Upper lobe of right lung (tissue), 1 donor: Measurements from ENCODE around the gene NAA25. TPM values are rescaled to one million over a fixed set of nuclear protein-coding genes. Genes with fewer than 3 reads are reported as not detected.
A peak's percentile ranks its signal among the peaks of the same experiment; 100 is the strongest.

Source experiments
- ATAC-seq: fragments of 200-7000 bp; cut with Tn5 transposase; one replicate; pipeline ENCODE4 v1.9.1; 2020; ENCODE audit warnings: mild to moderate bottlenecking, moderate library complexity
- DNase-seq: peaks from one replicate; pipeline ENCODE4 v3.0.0-alpha.2; 2020
- H3K27ac ChIP-seq: fragments of 200-600 bp; one replicate; pipeline ENCODE4 v1.8.0; 2022
- H3K27me3 ChIP-seq: fragments of 200-600 bp; one replicate; pipeline ENCODE4 v1.8.0; 2022; ENCODE audit warnings: mild to moderate bottlenecking
- H3K36me3 ChIP-seq: fragments of 200-600 bp; one replicate; pipeline ENCODE4 v1.8.0; 2022
- H3K4me1 ChIP-seq: fragments of 200-600 bp; one replicate; pipeline ENCODE4 v1.8.0; 2022
- H3K4me3 ChIP-seq: fragments of 200-600 bp; one replicate; pipeline ENCODE4 v1.8.0; 2022; ENCODE audit warnings: mild to moderate bottlenecking
- H3K9me3 ChIP-seq: fragments of 200-600 bp; one replicate; pipeline ENCODE4 v1.8.0; 2022
- intact Hi-C: fragments of 100-400 bp; cut with DNase I; formaldehyde crosslinking; loops from one replicate; pipeline ENCODE4 v1.11.0; 2022
- total RNA-seq: library from RNA; stranded (reverse); fragmentation: NEBNext Ultra II Directional; extraction: Animal tissue kit (Norgen Biotek cat#: 25700); gene quantifications from one replicate; pipeline ENCODE4 v1.2.1, GENCODE V29; 2021
- TF ChIP-seq, protein P1 (sequence below): fragments of 200-600 bp; IDR thresholded peaks from one replicate; pipeline ENCODE4 v1.8.0; 2022; ENCODE audit warnings: antibody characterized with exemption
- donor health status: DM: no; HTN: yes; CAD: no; lungs with severe emphysema.

Gene NAA25
- total RNA-seq, 1 donor from 2014 or later: 18.8 TPM

DNA sequence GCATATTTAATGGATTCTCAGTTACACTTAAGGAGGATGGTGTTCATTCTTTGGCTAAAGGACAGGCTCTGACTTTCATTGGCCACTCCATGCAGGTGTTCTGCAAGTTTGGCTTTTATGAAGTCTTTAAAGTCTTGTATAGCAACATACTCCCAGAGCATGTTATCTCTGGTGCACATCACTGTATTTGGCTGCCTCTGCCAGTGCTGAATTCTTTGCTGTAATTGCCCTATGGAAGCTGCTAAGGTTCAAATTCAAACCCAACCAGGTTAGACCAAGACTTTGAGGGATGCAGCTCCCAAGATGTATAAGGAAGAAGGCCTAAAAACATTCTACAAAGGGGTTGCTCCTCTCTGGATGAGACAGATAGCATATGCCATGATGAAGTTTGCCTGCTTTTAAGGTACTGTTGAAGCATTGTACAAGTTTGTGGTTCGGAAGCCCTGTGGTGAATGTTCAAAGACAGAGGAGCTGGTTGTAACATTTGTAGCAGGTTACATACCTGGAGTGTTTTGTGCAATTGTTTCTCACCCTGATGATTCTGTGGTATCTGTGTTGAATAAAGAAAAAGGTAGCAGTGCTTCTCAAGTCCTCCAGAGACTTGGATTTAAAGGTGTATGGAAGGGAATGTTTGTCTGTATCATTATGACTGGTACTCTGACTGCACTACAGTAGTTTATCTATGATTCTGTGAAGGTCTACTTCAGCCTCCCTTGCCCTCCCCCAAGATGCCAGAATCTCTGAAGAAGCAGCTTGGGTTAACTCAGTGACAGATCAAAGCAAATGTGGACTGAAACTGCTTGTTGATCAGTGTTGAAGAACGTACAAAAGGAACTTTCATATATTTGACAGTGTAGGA is 115.1 kb downstream of the NAA25 start:
- H3K4me1 ChIP-seq: no peaks in the 10 kb centered on the region
- H3K9me3 ChIP-seq: no peaks in the 10 kb centered on the region
- ATAC-seq (no peak), DNase-seq (no peak)
- H3K4me3 ChIP-seq: peak overlapping the region; percentile 23
- intact Hi-C loops: no loop called here
- no peak overlapping the region for H3K27ac ChIP-seq
- H3K27me3 ChIP-seq: no peaks in the 10 kb centered on the region
- no peaks in the 10 kb centered on the region for H3K36me3 ChIP-seq
- TF ChIP-seq, protein P1, sequence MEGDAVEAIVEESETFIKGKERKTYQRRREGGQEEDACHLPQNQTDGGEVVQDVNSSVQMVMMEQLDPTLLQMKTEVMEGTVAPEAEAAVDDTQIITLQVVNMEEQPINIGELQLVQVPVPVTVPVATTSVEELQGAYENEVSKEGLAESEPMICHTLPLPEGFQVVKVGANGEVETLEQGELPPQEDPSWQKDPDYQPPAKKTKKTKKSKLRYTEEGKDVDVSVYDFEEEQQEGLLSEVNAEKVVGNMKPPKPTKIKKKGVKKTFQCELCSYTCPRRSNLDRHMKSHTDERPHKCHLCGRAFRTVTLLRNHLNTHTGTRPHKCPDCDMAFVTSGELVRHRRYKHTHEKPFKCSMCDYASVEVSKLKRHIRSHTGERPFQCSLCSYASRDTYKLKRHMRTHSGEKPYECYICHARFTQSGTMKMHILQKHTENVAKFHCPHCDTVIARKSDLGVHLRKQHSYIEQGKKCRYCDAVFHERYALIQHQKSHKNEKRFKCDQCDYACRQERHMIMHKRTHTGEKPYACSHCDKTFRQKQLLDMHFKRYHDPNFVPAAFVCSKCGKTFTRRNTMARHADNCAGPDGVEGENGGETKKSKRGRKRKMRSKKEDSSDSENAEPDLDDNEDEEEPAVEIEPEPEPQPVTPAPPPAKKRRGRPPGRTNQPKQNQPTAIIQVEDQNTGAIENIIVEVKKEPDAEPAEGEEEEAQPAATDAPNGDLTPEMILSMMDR: no peak

DNA sequence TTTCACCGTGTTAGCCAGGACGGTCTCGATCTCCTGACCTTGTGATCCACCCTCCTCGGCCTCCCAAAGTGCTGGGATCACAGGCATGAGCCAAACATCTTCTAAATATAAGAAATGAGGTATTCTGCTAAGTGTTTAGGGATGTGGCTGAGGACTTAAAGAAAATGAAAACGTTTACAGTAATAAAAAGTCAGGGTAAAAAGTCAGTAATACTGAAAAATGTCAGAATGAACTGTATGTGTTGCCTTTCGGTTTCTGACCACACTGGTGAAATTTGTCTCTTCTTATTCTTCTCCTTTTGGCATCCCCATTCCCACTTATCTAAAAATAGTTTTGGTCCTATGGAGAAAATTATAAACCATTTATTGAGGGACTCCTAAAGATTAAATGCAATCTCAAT is 116.1 kb downstream of the NAA25 start:
- no peak for ATAC-seq
- no peak for DNase-seq
- Histone ChIP-seq H3K4me1 (no peaks in the 10 kb centered on the region), H3K4me3 (no peak overlapping the region), H3K27ac (no peak overlapping the region), H3K36me3 (no peaks in the 10 kb centered on the region), H3K27me3 (no peaks in the 10 kb centered on the region), H3K9me3 (no peaks in the 10 kb centered on the region)
- TF ChIP-seq, protein P1: no peak
- intact Hi-C loops: no loop called here

DNA sequence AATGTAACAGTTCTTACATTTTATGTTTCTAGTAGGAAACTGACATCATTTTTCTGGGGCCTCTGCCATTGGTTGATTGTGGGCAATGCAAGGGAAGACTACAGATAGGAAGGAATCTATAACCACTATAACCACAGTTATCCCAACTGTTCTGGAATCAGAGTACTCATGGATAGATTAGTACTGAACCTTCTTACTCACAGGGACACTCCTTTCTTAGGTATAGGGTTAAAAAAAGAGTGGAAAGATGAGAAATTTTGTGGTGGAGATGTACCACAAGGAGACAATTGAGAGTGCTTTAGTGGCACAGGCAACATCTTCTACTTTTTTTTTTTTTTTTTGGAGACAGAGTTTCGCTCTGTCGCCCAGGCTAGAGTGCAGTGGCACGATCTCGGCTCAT is 116.6 kb downstream of the NAA25 start:
- H3K27me3 ChIP-seq: no peaks in the 10 kb centered on the region
- intact Hi-C loops: no loop called here
- TF ChIP-seq, protein P1: no peak
- H3K27ac ChIP-seq: no peak overlapping the region
- no peaks in the 10 kb centered on the region for H3K4me1 ChIP-seq
- no peaks in the 10 kb centered on the region for H3K36me3 ChIP-seq
- no peaks in the 10 kb centered on the region for H3K9me3 ChIP-seq
- DNase-seq (no peak), ATAC-seq (no peak)
- no peak overlapping the region for H3K4me3 ChIP-seq

DNA sequence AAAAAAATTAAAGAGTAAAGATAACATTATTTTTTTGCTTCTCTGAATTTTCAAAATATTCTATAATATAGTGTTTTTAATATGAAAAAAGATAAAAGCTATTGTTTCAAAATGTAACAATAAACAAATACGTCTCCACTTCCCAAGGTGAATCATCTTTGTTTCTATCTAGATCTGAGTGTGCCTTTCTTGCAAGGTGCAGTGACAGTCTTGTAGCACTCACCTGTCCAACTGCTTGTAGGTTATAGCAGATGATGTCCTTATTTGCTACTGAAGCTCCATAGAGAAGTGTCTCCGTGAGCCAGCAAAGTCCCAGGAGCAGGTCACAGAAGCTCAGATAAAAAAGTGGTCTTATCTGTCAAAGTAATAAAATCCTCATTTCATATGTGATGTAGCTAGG is 117.0 kb downstream of the NAA25 start:
- intact Hi-C loops: no loop called here
- H3K4me1 ChIP-seq: no peaks in the 10 kb centered on the region
- H3K36me3 ChIP-seq: no peaks in the 10 kb centered on the region
- no peaks in the 10 kb centered on the region for H3K27me3 ChIP-seq
- DNase-seq: no peak
- TF ChIP-seq, protein P1: no peak
- no peaks in the 10 kb centered on the region for H3K9me3 ChIP-seq
- H3K27ac ChIP-seq: no peak overlapping the region
- no peak overlapping the region for H3K4me3 ChIP-seq
- ATAC-seq: no peak

DNA sequence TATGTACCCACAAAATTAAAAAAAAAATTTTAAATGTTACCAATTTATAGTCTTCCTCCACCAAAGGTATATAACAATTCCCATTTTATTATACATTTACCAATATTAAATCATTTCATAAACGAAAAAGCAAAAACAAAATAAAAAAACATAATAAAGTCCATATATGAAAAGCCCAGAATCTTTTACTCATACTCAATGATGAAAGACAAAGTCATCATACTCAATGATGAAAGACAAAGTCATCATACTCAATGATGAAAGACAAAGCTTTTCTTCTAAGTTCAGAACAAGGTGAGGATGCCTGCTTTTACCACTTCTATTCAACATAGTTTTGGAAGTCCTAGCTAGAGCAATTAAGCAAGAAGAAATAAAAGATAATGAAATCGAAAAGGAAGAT is 123.8 kb downstream of the NAA25 start:
- no peak overlapping the region for H3K4me3 ChIP-seq
- H3K27me3 ChIP-seq: no peaks in the 10 kb centered on the region
- no peaks in the 10 kb centered on the region for H3K9me3 ChIP-seq
- TF ChIP-seq, protein P1: no peak
- intact Hi-C loops: no loop called here
- no peak for ATAC-seq
- H3K4me1 ChIP-seq: no peaks in the 10 kb centered on the region
- no peaks in the 10 kb centered on the region for H3K36me3 ChIP-seq
- no peak for DNase-seq
- no peak overlapping the region for H3K27ac ChIP-seq
